Ammon's horn (tissue), 1 donor: ENCODE results near the gene NKD2.

Experiments used
- DNase-seq: peaks from one replicate; pipeline ENCODE4 v3.0.0-alpha.2; 2016; ENCODE audit warnings: low spot score

Gene NKD2

DNA sequence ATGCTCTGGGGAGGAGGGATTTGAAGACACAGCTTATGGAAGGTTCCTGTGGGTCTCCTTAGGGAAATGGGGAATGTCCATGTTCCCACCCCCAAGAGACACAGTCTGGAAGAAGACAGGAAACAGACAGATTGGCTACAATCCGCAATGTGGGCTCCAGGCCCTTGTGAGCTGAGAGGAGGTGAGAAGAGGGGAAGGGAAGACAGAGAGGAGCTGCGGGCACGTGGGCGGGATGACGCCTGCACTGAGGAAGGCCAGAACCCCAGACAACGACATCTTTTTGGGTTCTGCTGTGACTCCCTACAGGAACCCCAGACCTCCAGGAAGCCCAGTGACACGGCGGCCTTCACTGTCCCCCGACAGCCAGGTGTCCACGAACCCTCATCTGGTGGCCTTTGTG is 29.9 kb upstream of the NKD2 start:
- no peak for DNase-seq

DNA sequence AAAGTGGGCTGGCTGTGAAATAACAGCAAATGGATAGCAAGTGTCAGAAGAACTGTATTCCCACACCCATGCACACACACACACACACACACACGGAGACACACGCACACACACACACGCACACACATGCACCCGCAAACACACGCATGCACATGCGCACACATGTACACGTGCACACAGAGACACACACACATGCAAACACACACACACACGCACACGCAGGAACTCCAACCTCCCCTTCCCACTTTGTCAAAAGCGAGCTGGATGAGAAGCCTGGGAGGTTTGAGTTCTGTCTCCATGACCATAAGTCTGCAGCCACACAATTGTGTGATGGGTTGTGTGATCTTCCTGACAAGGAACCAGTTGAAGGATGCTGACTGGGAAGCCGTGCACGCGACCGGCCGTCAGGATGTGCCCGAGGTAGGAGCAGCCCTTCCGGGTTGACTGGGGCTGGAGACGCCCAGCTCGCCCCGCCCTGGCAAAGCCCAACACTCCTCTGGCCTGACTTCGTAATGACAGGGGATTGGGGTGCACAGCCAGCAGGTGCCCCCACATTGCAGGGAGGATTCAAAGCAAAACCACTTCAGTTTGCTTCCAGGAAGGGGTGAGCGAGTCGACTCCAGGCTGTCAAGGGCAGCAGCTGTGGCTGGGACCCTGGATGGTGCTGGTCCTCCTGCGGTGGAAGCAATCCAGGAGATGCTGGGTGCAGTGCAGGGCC is 29.3 kb upstream of the NKD2 start:
- DNase-seq, result no peak

DNA sequence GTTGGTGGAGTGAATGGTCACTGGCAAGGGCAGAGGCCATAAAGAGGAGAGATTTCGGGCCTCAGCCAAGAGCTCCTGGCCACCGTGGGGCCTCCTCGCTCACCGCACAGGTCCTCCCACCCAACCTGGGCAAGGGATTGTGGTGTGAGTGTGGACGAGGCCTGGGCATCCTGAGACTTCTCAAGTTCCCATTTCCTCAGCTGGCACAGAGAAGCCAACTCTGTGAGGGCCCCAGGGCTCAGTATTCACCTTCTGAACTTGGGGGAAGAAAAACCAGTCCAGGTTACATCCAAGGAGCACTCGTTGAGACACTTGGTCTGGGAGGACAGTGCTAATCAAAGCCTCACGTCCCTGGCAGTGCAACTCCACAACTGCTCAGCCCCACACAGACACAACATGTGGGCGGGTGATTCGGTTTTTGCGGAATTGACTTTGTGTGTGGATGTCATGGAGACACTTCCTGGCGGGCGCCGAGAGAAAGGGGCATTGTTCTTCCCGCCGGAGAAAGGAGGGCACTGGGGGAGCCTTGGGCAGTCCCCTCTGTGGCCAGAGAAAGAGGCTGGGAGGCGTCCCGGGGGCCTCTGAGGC is 28.5 kb upstream of the NKD2 start:
- DNase-seq, result no peak

DNA sequence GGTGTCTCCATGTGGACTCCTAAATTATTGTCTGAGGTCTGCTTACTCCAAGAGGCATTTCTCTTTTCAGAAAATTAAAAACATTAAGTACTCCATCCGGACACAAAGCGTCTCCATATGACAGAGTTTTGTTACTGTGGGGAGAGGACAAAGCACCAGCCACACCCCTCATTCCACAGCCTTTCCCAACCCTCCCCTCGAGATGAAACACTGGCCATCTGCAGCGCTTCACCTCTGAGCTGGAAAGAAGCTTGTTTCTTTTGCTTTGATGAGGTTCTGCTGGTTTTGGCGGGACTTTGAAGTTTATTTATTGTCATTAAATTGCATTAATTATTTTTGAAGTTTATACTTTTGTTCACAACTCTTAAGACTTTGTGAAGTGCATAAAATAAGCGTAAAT is 27.6 kb upstream of the NKD2 start:
- no peak for DNase-seq

DNA sequence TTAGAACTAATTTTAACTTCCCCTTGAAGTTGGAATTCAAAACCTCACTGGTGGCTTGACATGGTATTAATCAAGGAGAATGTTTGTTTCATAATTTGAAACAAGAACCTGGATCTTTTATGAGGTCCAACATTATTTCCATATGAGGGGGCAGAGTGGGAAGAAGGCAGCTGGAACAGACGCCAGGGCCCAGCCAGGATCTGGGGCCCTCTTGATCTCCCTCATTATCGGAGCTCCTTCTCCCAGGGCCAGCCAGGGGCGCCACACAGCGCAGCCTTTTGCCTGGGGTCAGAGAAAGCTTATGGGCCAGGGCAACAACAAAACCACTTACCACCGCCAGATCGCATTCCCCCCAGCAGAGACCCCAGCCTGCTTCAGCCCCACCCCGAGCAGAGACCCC is 27.1 kb upstream of the NKD2 start:
- DNase-seq, result no peak

DNA sequence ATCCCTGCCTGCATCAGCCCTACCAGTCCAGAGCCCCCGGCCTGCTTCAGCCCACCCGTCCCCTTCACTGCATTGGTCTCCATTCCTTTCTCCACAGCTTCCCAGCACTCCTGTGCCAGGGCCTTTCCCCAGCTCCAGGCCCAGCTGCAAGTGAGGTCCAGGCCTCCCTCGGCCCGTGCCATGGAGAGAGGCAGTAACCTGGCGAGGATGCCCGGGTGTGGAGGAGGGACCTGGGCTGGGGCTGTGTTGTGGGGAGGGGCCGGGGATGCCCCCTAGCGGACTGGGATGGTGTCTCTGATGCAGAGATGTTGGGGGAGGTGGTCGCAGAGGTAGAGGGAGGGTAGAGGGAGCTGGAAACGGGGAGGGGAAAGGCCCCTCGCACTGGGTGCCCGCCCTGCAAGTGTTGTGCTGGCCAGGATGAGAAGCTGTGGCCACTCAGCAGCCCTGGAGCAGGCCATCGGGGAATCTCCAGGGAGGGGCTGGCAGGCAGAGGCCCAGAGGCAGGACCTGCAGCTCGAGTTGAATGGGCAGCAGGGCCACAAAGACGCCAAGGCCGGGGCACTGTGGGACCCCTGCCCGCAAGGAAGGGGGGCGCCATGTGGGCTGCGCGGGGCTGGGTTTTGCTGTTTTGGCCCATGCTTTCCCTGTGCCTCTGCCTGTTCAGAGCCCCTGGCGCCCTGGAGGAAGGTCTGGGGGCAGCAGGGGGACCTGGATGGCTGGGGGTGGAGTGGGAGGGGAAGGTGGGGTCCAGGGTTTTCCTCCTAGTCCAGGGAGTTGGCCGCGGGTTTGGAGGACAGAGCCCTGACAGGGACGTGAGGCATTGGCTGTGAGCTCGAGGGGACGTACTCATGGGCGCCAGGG is 26.0 kb upstream of the NKD2 start:
- no peak for DNase-seq

DNA sequence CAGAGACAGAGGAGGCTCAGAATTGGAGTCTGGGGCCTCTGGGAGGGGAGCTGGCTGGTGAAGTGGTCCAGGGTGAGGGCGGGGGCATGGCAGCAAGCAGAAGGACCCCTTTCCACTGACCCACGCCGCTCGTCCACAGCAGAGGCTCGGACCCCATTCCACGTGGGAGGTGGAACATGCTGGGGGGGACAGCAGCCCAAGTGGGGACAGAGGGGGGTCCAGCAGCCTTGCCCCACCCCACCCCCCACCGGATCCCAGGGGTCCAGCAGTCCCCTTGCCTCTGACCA is 25.4 kb upstream of the NKD2 start:
- DNase-seq, result no peak

DNA sequence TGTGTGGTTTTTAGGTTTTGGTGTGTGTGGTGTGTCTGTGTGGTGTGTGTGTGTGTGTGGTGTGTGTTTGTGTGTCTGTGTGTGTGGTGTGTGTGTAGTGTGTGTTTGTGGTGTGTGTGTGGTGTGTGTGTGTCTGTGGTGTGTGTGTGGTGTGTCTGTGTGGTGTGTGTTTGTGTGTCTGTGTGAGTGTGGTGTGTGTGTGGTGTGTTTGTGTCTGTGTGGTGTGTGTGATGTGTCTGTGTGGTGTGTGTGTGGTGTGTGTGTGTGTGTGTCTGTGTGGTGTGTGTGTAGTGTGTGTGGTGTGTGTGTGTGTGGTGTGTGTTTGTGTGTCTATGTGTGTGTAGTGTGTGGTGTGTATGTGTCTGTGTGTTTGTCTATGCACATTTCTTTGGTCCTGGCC is 25.0 kb upstream of the NKD2 start:
- DNase-seq, result no peak

DNA sequence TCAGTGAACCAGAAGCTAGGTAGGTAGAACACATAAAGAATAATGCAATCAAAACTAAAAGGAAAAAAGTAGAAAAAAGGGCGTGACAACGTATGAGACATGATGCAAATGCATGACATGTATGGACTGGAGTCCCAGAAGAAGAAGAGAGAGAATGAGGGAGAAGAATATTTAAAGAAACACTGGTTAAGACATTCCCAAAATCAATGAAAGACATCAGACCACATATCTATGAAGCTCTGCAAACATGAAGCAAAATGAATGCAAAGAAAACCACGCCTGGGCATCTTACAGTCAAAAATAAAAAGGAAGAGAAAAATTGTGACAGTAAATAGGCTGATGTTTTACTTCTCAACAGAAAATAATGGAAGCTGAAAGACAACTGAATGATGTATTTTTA is 23.8 kb upstream of the NKD2 start:
- no peak for DNase-seq

DNA sequence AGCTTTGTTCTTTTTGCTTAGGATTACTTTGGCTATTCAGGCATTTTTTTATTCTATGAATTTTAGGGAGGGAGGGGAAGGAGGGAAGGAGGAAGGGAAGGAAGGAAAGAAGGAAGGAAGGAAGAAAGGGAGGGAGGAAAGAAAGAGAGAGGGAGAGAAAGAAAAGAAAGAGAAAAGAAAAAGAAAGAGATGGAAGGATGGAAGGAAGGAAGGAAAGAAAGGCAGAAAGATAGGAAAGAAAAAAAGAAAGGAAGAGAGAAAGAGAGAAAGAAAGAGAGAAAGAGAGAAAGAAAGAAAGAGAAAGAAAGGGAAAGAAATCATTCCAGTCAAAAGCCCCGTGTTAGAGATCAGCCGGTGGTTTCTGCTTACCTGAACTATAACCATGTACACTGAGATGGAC is 20.8 kb upstream of the NKD2 start:
- DNase-seq, result no peak

DNA sequence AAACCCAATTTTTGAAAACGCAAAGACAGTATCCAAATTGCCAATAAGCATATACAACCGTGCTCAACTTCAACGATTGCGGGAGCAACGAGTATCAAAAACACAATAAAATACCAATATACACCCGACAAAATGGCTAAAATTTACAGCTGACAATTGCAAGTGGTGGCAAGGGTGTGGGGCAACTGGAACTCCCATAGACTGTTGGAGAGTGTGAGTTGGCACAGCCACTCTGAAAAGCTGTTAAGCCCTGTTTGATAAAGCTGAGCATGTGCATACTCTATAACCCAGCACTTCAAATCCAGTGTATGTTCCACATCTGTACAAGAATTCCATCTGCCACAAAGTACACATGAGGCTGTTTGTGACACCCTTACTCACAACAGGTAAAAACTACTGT is 20.3 kb upstream of the NKD2 start:
- no peak for DNase-seq

DNA sequence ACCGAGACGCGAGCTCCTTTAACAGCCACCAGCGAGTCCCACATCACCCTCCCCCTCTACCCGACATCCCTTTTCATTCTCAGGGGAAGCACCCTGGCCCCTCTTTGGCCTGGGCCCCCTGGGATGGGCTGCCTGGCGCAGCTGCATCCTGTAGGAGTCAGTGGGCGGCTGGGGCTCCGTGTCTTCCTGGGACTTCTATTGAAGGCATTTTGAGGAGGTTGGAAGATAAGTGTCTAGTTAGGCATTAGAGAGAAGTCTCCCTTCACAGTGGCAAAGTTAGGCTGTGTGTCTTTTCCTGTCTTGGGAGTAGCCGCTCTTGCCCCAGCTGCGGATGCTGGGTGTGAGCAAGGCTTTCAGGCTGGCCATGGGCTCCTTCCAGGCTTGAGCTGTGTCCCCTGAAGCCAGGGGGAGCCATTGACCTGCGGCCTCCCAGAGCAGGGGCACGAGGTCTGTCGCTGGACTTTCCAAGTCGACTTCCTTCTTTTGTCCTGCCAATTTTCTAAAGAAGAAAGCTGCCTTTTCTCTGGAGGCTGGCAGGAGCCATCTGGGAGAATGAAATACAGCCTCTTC is 18.6 kb upstream of the NKD2 start:
- peak; percentile 80 for DNase-seq

DNA sequence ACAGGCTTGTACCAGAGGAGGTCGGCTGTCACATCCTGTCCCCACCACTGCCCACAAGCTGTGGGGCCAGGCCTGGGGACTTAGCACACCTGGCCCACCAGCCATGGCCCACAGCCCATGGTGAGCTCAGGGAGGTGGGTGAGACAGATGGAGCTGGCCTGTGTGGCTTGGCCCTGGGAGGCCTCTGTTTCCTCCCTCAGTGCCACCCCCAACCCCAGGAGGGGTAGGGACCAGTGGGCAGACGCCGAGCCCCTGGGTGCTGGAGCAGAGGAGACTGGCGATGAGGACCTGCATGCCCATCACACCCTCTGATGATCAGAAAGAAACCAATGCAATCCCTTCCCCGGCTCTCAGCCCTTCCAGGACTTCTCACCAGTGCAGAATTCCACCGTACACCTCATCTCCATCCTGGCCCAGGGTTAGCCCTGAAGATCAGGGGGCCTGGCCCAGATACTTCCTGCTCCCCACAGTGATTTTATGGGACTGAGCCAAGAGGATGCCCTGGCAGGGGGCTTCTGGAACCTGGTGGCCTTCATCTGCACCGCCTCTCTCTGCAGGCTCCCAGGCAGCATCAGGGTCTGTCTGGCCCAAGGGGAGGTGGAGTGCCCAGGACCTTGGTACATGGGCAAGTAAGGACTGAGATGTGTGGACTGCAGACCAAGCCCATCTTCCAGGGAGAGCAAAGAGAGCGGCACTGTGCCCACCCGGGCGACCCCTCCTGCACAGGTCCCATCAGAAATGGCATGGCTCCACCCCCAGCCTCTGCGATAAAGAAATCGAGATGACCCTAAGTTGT is 16.9 kb upstream of the NKD2 start:
- no peak for DNase-seq

DNA sequence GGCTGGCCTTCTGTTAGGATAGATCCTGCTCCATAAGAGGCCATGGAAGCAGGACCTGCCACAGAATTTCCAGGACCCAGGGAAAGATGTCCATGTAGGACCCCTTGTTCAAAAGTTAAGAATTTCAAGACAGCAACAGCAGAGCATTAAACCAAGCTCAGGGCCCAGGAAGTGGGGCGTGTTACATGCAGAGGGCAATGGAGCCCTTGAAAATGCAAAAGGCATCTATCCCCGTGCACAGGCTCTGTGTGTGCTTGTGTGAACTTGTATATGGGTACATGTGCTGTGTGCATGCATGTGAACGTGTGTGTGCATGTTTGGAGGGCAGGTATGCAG is 14.4 kb upstream of the NKD2 start:
- DNase-seq, result no peak

DNA sequence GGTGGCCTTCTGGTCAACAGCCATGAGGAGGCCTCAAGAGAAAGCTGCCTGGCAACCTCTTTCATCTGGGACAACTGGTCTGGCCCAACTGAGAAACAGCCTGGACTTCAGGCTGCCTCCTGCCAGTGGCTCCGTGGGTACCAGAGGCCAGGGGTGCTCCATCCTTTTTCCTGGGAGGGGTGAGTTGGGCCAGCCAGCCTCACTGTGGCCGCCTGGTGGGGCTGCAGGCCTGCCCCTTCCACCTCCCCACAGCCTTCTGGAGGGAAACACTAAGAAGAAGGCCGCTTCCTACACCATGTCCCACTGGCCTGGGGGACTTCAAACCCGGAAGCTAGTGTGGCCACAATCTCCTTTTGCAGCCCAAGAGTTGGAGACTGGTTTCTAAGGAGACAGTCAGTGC is 13.8 kb upstream of the NKD2 start:
- DNase-seq, result no peak

DNA sequence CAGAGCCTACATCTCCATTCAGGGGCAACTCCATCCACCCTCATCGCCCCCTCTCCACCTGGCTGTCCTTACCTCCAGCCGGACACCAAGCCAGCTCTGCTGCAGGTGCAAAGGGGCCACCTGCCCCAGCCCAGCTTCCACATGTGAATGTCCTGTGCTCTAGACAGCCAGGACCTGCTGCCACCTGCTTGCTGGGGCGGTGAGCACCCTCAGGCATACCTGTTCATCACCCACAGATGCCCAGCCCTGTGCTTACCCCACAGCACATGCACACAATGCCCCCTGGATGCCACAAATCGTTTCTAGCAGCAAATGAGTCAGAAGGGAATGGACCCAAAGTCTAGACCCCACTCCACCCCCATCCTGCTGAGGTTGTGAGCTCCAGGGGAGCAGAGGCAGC is 13.3 kb upstream of the NKD2 start:
- DNase-seq, result no peak

DNA sequence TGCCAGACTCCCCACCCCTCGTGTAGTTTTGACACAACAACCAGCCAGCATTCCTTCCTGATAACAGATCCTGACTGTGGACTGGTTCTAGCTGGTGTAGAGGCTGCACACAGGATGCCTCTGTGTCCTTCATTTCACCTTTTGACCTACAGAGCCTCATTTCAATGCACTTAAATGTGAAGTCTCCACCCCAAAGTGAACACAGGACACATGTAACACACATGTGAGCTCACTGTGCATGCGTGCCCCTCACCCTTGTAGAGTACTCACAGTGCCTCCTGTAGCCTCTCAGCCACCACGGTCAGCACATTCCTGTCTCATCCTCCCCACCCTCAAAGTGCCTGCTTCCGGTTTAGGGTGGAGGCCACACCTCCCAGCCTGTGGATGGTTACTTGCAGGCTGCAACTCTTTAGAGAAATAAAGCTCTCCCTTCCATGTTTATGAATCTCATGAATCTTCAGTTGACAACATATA is 11.6 kb upstream of the NKD2 start:
- no peak for DNase-seq

DNA sequence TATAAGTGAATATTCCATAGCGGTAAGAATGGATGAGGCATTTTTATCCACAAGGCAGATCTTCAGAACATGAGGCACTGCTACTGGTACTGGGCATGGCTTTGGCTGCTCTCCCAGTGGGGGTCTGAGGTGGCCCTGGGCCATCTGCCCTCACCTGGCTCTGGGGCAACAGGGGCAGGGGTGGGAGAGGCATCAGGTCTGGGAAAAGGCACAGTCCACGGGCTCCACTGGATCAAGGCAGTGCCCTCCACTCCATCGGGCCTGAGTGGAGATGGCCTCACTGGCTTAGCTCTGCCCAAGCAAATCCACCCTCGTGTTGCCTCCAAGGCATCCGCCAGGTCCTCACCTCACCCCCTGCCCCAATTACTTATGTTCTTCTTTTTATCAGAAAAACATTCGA is 10.9 kb upstream of the NKD2 start:
- DNase-seq, result no peak

DNA sequence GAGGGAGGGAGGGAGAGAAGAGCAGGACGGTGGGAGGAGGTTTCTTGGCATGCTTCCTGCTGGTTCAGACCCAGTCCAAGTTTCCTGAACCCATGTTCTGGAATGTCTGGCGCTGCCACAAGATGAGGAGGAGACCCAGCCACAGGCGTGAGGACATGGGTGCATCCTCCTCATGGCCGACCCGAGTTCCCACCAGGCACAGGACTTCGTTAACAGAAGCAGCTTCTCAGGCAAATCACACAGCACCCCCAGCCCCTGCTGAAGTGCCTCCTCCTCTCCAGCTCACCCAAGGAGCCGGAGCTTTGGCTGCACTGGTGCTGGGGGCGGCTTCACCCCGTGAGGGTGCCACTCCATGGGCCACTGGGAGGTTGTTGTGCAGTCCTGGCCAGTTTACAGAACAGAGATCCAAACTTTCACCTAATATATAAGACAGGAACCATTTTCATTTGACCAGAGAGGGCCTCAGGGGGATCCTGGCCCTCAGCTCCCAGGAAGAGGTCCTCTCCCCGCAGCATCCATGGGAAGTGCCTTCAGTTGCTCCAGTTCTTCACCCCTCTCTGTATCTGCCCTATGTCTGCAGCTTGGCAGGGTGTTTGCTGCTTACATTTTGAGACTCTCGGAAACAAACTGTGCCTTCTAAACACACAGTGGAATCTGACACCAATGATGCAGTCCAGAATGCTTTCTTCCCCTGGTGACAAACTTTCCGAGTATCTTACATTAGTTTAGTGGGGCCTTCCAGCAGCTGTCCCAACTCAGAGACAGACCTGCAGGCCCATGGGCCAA is 10.2 kb upstream of the NKD2 start:
- no peak for DNase-seq

DNA sequence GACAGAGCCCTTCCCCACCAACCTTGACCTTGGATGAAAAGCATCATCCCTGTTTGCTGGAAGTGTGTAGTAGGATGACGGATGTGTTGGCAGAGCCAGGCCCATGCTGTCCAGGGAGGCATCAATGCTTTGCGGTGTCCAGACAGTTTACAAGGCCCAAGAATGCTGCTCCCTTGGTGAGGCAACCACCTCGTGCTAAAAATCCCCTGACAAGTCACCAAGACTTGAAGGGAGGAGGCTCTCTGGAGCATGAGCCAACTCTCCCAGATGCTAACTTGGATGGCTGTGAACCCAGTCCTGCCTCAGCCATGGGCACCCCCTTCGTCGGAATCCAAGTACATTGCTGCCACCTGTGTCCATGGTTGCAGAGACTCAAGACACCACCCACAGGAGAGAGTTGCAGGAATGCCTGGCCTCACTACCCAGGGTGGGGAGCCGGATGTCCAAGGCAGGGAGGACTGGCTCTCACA is 9.5 kb upstream of the NKD2 start:
- no peak for DNase-seq

DNA sequence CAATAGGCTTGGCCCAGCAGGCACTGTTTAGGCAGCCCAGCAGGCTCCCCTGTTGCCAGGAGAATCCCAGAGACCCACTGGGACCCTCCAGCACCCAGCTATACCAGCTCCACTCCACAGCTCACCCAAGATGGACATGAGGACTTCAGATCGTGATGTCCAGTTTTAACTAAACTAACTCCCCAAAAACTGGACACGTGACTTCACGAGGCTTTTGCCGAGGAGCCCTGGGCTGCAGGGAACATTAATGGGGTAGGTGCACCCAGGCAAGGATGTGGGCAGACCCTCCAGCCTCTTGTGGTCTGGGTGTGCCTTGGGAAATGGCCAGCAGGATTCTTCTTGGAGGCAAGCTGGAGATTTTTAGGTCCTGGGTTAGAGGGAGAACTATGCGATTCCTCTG is 8.9 kb upstream of the NKD2 start:
- DNase-seq, result no peak

DNA sequence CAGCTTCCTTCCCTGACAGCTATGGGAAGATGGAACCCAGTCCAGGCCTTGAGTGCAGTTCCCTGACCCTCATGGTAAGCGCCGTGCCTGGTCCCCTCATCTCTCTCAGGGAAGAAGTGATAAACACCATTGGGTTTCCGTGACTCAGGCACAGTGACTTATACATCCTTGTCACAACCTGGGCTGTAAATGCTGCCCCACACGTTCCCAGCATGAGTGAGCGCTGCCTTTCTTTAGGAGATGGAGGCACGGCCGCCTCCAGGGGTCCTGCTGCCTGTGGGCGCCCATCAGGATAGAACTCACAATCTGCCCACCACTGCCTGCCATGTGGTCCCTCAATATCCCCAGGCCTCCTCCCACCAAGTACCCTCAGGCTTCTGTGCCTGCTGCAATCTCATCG is 8.3 kb upstream of the NKD2 start:
- DNase-seq, result no peak
